Amniotic epithelial cell (primary cell): ENCODE measurements around the gene HSP90B1.
A peak's percentile ranks its signal among the peaks of the same experiment; 100 is the strongest.

Experiments used
- DNase-seq: peaks from one replicate; pipeline ENCODE4 v3.0.0-alpha.2; 2010; ENCODE audit warnings: low read depth

HSP90B1 gene

DNA sequence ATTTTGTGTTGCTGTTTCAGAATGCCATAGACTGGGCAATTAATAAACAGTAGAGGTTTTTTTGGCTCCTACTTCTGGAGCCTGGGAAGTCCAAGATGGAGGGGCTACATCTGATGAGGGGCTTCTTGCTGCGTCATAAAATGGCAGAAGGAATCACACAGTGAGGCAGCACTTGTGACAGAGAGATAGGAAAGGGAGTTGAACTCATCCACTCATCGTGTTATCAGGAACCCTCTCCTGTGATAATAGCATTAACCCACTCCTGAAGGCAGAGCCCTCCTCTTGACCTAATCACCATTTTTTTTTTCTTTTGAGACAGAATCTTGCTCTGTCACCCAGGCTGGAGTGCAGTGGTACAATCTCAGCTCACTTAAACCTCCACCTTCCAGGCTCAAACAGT is 45.2 kb downstream of the HSP90B1 start:
- DNase-seq, result no peak

DNA sequence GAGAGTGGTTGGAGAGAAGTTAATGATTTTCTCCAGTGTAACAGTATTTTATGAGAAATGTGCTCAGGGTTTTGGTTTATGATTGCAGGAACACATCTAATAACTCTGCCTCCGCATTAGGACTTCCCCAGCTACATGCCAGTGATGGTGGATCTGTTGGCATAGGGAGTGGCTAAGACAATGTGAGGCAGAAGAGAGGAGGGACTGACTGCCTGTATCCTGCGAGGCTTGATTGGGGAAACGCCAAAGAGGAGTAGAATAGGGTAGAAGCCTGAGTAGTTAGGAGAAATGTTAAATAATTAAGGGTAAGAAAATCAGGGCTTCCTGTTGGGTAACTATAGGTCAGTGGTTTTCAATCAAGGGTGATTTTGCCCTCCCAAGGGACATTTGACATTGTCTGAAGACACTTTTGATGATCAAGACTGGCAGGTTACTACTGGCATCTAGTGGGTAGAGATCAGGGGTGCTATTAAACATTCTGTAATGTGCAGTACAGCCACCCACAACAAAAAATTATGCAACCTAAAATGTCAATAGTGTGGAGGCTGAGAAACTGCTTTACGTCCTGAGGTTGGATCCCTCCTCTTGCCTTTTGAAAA is 48.3 kb downstream of the HSP90B1 start:
- DNase-seq, result no peak

DNA sequence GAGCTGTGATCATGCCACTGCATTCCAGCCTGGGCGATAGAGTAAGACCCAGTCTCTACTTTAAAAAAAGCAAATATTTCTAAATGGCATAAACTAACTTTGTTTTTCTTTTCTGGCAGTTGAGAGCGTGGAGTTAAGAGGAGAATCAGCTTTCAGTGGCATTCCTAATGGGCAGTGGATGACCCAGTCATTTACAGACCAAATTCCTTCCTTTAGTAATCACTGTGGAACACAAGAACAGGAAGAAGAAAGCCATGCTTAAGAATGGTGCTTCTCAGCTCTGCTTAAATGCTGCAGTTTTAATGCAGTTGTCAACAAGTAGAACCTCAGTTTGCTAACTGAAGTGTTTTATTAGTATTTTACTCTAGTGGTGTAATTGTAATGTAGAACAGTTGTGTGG is 56.6 kb downstream of the HSP90B1 start:
- DNase-seq, result peak; percentile 42

DNA sequence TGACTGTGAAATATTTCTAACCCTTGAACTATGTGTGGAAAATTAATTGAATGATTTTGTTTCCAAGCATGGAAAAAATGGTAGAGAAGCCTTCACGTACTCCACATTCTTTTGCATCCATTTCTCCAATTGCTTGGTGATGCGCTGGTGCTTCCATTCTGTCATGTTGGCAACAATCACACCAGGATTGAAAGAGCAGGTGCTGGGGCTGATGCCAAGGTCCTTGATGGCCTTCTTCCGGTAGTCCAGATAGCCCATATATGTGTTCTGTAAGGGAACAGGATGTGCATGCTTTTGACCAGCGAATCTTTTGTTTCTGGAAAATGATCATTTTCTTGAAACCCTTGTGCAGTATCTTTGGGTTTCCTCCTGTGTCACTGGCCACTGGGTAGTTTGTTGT is 64.0 kb downstream of the HSP90B1 start:
- DNase-seq, result no peak

- no peak for DNase-seq
Measured at GRCh38 chr12:103996595-103996994, 66.4 kb downstream of the HSP90B1 start.

- peak; percentile 17 for DNase-seq
Measured at GRCh38 chr12:103997286-103997900, 67.2 kb downstream of the HSP90B1 start.
